Measurements from ENCODE around the gene MED7. TPM values are rescaled to one million over a fixed set of nuclear protein-coding genes. Genes with fewer than 3 reads are reported as not detected.

MED7 gene
- total and polyA plus RNA-seq, 10 of the 15 experiments (the other 5 are each of a cell fraction or from before 2014, with no cell fraction given) = 9.3 to 47.7 (median 22.7) TPM

- TF ChIP-seq PRDM15 (CRISPR knock-in tag; IDR thresholded peaks at IDR 0.05) = no peak
- TF ChIP-seq, protein P1, sequence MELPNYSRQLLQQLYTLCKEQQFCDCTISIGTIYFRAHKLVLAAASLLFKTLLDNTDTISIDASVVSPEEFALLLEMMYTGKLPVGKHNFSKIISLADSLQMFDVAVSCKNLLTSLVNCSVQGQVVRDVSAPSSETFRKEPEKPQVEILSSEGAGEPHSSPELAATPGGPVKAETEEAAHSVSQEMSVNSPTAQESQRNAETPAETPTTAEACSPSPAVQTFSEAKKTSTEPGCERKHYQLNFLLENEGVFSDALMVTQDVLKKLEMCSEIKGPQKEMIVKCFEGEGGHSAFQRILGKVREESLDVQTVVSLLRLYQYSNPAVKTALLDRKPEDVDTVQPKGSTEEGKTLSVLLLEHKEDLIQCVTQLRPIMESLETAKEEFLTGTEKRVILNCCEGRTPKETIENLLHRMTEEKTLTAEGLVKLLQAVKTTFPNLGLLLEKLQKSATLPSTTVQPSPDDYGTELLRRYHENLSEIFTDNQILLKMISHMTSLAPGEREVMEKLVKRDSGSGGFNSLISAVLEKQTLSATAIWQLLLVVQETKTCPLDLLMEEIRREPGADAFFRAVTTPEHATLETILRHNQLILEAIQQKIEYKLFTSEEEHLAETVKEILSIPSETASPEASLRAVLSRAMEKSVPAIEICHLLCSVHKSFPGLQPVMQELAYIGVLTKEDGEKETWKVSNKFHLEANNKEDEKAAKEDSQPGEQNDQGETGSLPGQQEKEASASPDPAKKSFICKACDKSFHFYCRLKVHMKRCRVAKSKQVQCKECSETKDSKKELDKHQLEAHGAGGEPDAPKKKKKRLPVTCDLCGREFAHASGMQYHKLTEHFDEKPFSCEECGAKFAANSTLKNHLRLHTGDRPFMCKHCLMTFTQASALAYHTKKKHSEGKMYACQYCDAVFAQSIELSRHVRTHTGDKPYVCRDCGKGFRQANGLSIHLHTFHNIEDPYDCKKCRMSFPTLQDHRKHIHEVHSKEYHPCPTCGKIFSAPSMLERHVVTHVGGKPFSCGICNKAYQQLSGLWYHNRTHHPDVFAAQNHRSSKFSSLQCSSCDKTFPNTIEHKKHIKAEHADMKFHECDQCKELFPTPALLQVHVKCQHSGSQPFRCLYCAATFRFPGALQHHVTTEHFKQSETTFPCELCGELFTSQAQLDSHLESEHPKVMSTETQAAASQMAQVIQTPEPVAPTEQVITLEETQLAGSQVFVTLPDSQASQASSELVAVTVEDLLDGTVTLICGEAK (IDR thresholded peaks at IDR 0.05; ENCODE audit: borderline replicate concordance) = no peak
- TF ChIP-seq ASH2L (IDR thresholded peaks at IDR 0.05; ENCODE audit: borderline replicate concordance, low read depth) = no peak
Observed at GRCh38 chr5:157157293-157157891, 14.7 kb upstream of the MED7 start (continued).

Measured in GM12878 (cell line).